ENCODE measurements around the gene PRND. TPM values are rescaled to one million over a fixed set of nuclear protein-coding genes. Genes with fewer than 3 reads are reported as not detected.
"Not testable (repeated sequence)": the region's sequence is repeated elsewhere in the genome, so short reads cannot be mapped to it uniquely, and the experiment has no call there.

PRND gene
- total RNA-seq, 2 experiments from 2014 or later: not detected

DNA sequence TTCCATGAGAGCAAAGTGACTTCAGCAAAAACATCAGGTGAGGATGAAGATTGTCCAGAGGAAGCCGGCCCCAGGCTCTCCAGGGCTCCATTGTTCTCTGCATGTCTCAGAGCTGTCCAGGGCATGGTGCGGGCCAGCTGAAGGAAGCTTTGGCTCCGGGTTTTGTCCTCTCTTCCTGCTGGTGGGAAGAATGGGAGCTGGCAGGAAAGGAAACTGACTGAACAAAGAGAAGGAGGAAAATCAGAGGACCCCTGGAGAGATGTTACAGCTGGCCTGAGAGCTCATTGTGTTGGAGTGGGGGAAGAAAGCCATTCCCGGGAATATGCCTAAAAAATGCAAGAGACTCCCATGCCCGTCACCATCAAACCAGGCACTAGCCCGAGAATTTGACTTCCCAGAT, 27.1 kb downstream of the PRND start:
- Mint-ChIP-seq H3K27ac (no peak overlapping the region), H3K36me3 (no peaks in the 10 kb centered on the region), H3K27me3 (no peaks in the 10 kb centered on the region), H3K4me3 (no peak overlapping the region), H3K9me3 (peaks cover 6% of the 10 kb centered on the region), H3K4me1 (ENCODE audit: low read depth) (no peaks in the 10 kb centered on the region)
- intact Hi-C loops (cut with micrococcal nuclease): no loop called here
- DNase-seq: no peak
- ChIA-PET POLR2A (no interaction called here), CTCF (interaction anchor here (0.6 to 4.9 kb wide), 3 partner anchors 8 to 307 kb away, joined by 3 to 26 read pairs (median 16); no protein-coding TSS in a partner anchor)

DNA sequence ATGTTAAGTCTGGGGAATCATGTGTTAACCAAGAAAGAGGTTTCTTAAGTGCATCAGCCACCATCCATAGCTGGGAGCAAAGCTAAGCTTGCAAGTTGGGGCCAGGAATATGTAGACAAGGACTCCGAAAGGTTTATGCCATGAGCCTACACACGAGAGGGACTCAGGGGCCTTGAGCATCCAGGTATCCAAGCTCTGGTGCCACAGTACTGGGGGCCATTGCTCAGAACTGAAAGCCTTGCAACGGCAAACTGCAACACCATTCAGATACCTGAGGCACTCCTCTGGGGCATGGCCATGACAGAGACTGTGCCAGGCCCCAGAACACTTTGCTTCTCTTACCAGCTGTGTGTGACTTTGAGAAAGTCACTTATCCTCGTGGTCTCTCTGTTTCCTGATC, 27.6 kb downstream of the PRND start:
- H3K27me3 Mint-ChIP-seq: no peaks in the 10 kb centered on the region
- CTCF ChIA-PET: interaction anchor here (0.6 to 4.9 kb wide), 2 partner anchors 9 to 307 kb away, joined by 3 to 26 read pairs; no protein-coding TSS in a partner anchor
- H3K4me1 Mint-ChIP-seq (ENCODE audit: low read depth): no peaks in the 10 kb centered on the region
- H3K9me3 Mint-ChIP-seq: peaks cover 6% of the 10 kb centered on the region
- no peak for DNase-seq
- no peaks in the 10 kb centered on the region for H3K36me3 Mint-ChIP-seq
- intact Hi-C loops (cut with micrococcal nuclease): no loop called here
- POLR2A ChIA-PET: no interaction called here
- no peak overlapping the region for H3K27ac Mint-ChIP-seq
- H3K4me3 Mint-ChIP-seq: no peak overlapping the region

DNA sequence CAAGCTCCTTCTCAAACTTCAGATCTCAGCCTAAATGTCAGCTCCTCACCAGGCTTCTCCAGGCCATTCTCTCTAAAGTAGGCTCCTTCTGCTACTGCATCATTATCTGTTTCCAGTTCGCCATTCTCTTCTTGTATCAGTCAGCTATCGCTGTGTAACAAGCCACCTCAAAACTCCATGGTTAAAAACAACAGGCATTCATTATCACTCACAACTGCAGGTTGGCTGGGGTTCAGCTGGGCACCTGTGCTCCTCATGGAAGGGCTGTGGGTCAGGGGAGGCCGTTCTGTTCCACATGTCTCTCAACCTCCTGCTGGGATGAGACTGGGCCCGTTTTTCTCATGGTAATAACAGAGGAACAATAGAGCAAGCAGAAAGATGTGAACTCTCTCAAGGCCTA, 28.7 kb downstream of the PRND start:
- ChIA-PET POLR2A (no interaction called here), CTCF (interaction anchor here (1.0 to 4.9 kb wide), 2 partner anchors 9 to 10 kb away, joined by 3 to 26 read pairs; no protein-coding TSS in a partner anchor)
- DNase-seq: no peak
- H3K27me3 Mint-ChIP-seq: no peaks in the 10 kb centered on the region
- no peaks in the 10 kb centered on the region for H3K36me3 Mint-ChIP-seq
- no peak overlapping the region for H3K27ac Mint-ChIP-seq
- H3K4me1 Mint-ChIP-seq (ENCODE audit: low read depth): no peaks in the 10 kb centered on the region
- no peak overlapping the region for H3K4me3 Mint-ChIP-seq
- H3K9me3 Mint-ChIP-seq: peaks cover 6% of the 10 kb centered on the region
- intact Hi-C loops (cut with micrococcal nuclease): no loop called here

DNA sequence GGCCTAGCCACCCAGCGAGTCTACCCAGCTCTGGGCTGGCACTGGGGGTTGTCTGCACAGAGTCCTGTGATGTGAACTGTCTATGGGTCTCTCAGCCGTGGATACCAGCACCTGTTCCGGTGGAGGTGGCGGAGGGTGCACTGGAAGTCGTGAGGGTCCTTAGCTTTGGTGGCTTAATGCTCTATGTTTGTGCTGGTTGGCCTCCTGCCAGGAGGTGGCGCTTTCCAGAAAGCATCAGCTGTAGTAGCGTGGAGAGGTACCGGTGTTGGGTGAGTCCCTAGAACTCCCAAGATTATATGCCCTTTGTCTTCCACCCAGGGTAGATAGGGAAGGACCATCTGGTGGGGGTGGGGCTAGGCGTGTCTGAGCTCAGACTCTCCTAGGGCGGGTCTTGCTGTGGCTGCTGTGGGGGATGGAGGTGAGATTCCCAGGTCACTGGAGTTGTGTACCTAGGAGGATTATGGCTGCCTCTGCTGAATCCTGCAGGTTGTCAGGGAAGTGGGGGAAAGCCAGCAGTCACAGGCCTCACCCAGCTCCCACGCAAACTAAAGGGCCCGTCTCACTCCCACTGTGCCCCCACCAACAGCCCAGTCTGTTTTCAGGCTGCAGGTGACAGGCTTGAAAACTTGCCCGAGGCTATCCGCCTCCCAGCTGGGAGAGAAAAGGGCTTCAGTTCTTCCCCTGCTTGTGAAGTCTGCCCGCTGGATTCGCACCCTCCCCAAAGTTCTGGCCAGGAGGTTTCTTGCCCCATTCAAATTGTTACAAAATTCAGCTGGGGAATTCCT, 37.6 kb downstream of the PRND start:
- H3K27me3 Mint-ChIP-seq; H3K27ac Mint-ChIP-seq; H3K36me3 Mint-ChIP-seq; H3K4me1 Mint-ChIP-seq (ENCODE audit: low read depth); H3K4me3 Mint-ChIP-seq; POLR2A ChIA-PET; H3K9me3 Mint-ChIP-seq; intact Hi-C loops (cut with micrococcal nuclease): not testable (repeated sequence)
- CTCF ChIA-PET: interaction anchor here (0.7 to 2.8 kb wide), 23 partner anchors 9 to 393 kb away, joined by 3 to 16 read pairs (median 3); no protein-coding TSS in a partner anchor
- DNase-seq: peak; percentile 72

DNA sequence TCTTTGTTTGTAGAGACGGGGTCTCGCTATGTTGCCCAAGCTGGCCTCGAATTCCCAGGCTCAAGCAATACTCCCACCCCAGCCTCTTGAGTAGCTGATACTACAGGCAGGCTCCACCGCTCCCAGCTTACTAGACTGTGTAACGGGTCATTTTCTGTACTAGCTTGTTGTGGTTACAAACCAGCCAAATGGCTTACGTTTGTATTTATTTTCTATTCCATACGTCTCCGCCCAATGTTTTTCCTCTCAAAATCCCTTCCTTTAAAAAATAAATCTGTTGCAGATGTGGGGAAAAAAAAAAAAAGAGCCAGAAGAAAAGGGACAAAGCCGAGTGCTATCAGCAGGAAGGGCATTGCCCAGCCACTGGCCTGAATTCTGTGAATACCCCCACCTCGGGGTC, 41.6 kb downstream of the PRND start:
- Mint-ChIP-seq H3K27ac (no peak overlapping the region), H3K9me3 (no peaks in the 10 kb centered on the region), H3K27me3 (peaks cover 2% of the 10 kb centered on the region), H3K36me3 (no peaks in the 10 kb centered on the region), H3K4me1 (ENCODE audit: low read depth) (peaks cover 7% of the 10 kb centered on the region), H3K4me3 (no peak overlapping the region)
- ChIA-PET POLR2A (interaction anchor here (1.2 kb wide), 1 partner anchor 187 kb away, joined by 3 read pairs; no protein-coding TSS in a partner anchor), CTCF (no interaction called here)
- DNase-seq: no peak
- intact Hi-C loops (cut with micrococcal nuclease): no loop called here

DNA sequence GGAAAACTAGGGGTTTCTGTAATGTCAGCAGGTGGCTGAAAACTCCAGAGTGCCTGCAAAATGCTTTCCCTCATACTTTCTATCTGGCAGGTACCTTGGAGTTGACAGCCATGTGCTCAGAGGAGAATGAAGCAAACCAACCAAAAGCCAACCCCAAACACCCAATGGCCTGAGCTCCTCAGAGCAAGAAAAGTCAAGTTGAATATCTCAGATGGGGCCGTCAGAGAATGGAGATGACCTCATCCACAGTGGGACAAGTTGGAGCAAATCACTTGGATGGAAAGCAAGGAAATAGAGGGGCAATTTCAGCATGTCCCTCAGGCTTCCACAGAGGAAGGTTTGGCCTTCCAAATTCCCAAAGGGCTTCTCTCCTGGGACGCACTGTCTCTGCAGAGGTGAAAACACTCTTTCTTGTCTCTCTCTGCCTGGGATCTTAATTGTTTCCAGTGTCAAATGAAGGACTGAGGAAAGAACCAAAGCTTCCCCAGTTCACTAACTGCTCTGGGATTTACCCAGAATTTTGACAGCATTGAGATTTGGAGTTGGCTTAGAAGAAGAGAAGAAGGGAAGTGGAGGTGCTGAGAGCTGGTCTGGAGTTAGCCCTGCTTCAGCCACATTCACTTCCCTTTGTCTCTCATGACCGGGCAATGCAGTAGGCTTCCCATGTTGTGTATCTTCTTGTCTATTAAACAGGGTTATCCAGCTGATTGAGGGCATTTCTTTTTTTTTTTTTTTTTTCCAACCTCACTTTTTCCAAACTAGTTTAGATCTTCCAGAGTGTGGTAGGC, 42.2 kb downstream of the PRND start:
- intact Hi-C loops (cut with micrococcal nuclease): no loop called here
- H3K27ac Mint-ChIP-seq: no peak overlapping the region
- H3K4me3 Mint-ChIP-seq: no peak overlapping the region
- H3K36me3 Mint-ChIP-seq: no peaks in the 10 kb centered on the region
- peaks cover 7% of the 10 kb centered on the region for H3K4me1 Mint-ChIP-seq (ENCODE audit: low read depth)
- H3K9me3 Mint-ChIP-seq: no peaks in the 10 kb centered on the region
- ChIA-PET POLR2A (interaction anchor here (1.2 kb wide), 1 partner anchor 186 kb away, joined by 3 read pairs; no protein-coding TSS in a partner anchor), CTCF (no interaction called here)
- no peak for DNase-seq
- peaks cover 1% of the 10 kb centered on the region for H3K27me3 Mint-ChIP-seq

- no peaks in the 10 kb centered on the region for H3K27me3 Mint-ChIP-seq
- DNase-seq: no peak
- ChIA-PET POLR2A (no interaction called here), CTCF (interaction anchor here (1.1 kb wide), 1 partner anchor 17 kb away, joined by 3 read pairs; no protein-coding TSS in a partner anchor)
- intact Hi-C loops (cut with micrococcal nuclease): no loop called here
- no peaks in the 10 kb centered on the region for H3K36me3 Mint-ChIP-seq
- no peak overlapping the region for H3K4me3 Mint-ChIP-seq
- no peaks in the 10 kb centered on the region for H3K9me3 Mint-ChIP-seq
- peaks cover 7% of the 10 kb centered on the region for H3K4me1 Mint-ChIP-seq (ENCODE audit: low read depth)
- H3K27ac Mint-ChIP-seq: no peak overlapping the region
Observed at GRCh38 chr20:4764805-4765204, 43.1 kb downstream of the PRND start.

- CTCF ChIA-PET: interaction anchor here (1.1 kb wide), 1 partner anchor 16 kb away, joined by 3 read pairs; no protein-coding TSS in a partner anchor
- DNase-seq: no peak
Observed at GRCh38 chr20:4765681-4766080, 44.0 kb downstream of the PRND start.

GRCh38 chr20:4766631-4767030, 44.9 kb downstream of the PRND start:
- Mint-ChIP-seq H3K4me3 (no peak overlapping the region), H3K27ac (no peak overlapping the region), H3K36me3 (peaks cover 7% of the 10 kb centered on the region), H3K27me3 (no peaks in the 10 kb centered on the region), H3K4me1 (ENCODE audit: low read depth) (peaks cover under 1% of the 10 kb centered on the region), H3K9me3 (peaks cover 14% of the 10 kb centered on the region)
- CTCF ChIA-PET: no interaction called here
- no peak for DNase-seq
- intact Hi-C loops (cut with micrococcal nuclease): no loop called here
- POLR2A ChIA-PET: no interaction called here

More at GRCh38 chr20:4765681-4766080, 44.0 kb downstream of the PRND start:
- no peak overlapping the region for H3K4me3 Mint-ChIP-seq
- no peak overlapping the region for H3K27ac Mint-ChIP-seq
- POLR2A ChIA-PET: no interaction called here
- intact Hi-C loops (cut with micrococcal nuclease): no loop called here
- H3K27me3 Mint-ChIP-seq: no peaks in the 10 kb centered on the region
- no peaks in the 10 kb centered on the region for H3K36me3 Mint-ChIP-seq
- peaks cover 4% of the 10 kb centered on the region for H3K9me3 Mint-ChIP-seq
- H3K4me1 Mint-ChIP-seq (ENCODE audit: low read depth): peaks cover 7% of the 10 kb centered on the region

DNA sequence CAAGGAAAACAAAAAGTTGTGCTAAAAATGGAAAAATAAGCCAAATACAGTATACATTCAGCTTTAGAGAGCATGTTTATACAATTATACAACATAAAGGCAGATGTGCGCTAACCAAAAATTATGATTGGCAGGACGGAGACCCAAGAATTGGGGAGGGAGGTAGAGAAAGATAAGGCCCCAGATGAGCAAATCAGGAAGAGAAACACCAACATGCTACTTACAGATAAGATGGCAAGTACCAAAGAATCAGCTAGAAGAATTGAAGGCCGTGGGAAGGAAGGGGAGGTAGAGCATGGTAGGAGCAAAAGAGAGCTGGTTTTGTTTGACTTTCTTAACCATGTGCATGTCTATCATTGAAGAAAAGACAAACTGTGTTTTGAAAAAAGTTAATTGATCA, 45.4 kb downstream of the PRND start:
- CTCF ChIA-PET: interaction anchor here (0.7 kb wide), 1 partner anchor 334 kb away, joined by 3 read pairs; no protein-coding TSS in a partner anchor
- DNase-seq: no peak
- H3K27me3 Mint-ChIP-seq: no peaks in the 10 kb centered on the region
- no peak overlapping the region for H3K27ac Mint-ChIP-seq
- intact Hi-C loops (cut with micrococcal nuclease): no loop called here
- POLR2A ChIA-PET: no interaction called here
- H3K4me1 Mint-ChIP-seq (ENCODE audit: low read depth): no peaks in the 10 kb centered on the region
- H3K4me3 Mint-ChIP-seq: no peak overlapping the region
- H3K9me3 Mint-ChIP-seq: peaks cover 18% of the 10 kb centered on the region
- H3K36me3 Mint-ChIP-seq: peaks cover 9% of the 10 kb centered on the region

DNA sequence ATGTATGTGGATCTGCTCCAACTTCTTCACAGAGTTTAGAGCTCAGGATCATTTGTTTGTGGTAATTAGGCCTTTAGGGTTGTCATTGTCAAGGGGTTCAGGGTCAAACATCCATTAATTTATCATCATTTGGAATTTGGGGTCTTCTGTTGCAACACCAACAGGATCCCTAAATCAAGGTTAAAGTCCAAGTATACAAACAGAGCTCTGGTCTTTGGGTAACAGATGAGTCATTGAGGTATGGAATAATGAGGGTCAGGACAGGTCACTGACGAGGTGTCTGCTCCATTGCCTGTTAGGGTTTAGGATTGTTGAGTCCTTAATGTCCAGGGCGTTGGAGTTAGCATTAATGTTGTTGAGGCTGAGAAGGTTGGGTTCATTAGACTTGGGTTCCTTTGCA, 47.6 kb downstream of the PRND start:
- intact Hi-C loops (cut with micrococcal nuclease): no loop called here
- Mint-ChIP-seq H3K4me3 (no peak overlapping the region), H3K4me1 (ENCODE audit: low read depth) (no peaks in the 10 kb centered on the region), H3K9me3 (peaks cover 21% of the 10 kb centered on the region), H3K27ac (no peak overlapping the region), H3K36me3 (peaks cover 11% of the 10 kb centered on the region), H3K27me3 (no peaks in the 10 kb centered on the region)
- no peak for DNase-seq
- ChIA-PET CTCF (interaction anchor here (1.5 kb wide), 1 partner anchor 10 kb away, joined by 3 read pairs; no protein-coding TSS in a partner anchor), POLR2A (no interaction called here)

GRCh38 chr20:4770026-4770425, 48.3 kb downstream of the PRND start:
- intact Hi-C loops (cut with micrococcal nuclease): no loop called here
- no peaks in the 10 kb centered on the region for H3K27me3 Mint-ChIP-seq
- H3K4me1 Mint-ChIP-seq (ENCODE audit: low read depth): no peaks in the 10 kb centered on the region
- H3K27ac Mint-ChIP-seq: no peak overlapping the region
- H3K9me3 Mint-ChIP-seq: peaks cover 21% of the 10 kb centered on the region
- H3K4me3 Mint-ChIP-seq: no peak overlapping the region
- DNase-seq: no peak
- H3K36me3 Mint-ChIP-seq: peaks cover 11% of the 10 kb centered on the region
- POLR2A ChIA-PET: no interaction called here
- CTCF ChIA-PET: interaction anchor here (1.5 kb wide), 1 partner anchor 11 kb away, joined by 3 read pairs; no protein-coding TSS in a partner anchor

Data from activated CD4-positive, alpha-beta memory T cell treated with anti-CD3 and anti-CD28 coated beads for 36 hours (primary cell).